A549 (cell line): Measurements from ENCODE around the gene PLCB1. TPM values are rescaled to one million over a fixed set of nuclear protein-coding genes. Genes with fewer than 3 reads are reported as not detected.

Experiments
- ATAC-seq, 2 experiments: fragments of 200-7000 bp in 1 of 2; fragments of >200 bp in 1 of 2; cut with Nextera tagmentation in 1 of 2; cut with Tn5 transposase in 1 of 2; 3 replicates each; pipeline versions ENCODE4 v1.8.0 to v1.9.1; 2018 to 2020; ENCODE audit warnings: mild to moderate bottlenecking in 1 of 2, moderate library complexity in 1 of 2
- CTCF ChIA-PET: fragments of 300-600 bp; sonication (Branson Sonifier 250); formaldehyde crosslinking; extraction: SDS; loops from one replicate; lab custom pipeline; 2021; ENCODE audit warnings: antibody characterized with exemption, inconsistent platforms; lab: Yijun Ruan, JAX
- POLR2A ChIA-PET: fragments of 350-600 bp; formaldehyde crosslinking; extraction: SDS; loops from one replicate; lab custom pipeline; 2021; ENCODE audit warnings: antibody characterized with exemption, inconsistent platforms; lab: Yijun Ruan, JAX
- DNase-seq, 2 experiments: peaks; one replicate each; pipeline versions ENCODE4 v3.0.0 to v3.0.0-alpha.2; 2011 to 2016; ENCODE audit warnings: low read depth in 1 of 2, low spot score in 1 of 2
- FAIRE-seq: peaks from 2 replicates; lab custom pipeline; 2011; peaks lifted over from hg19 to GRCh38; lab: Jason Lieb, UNC
- H3K27ac ChIP-seq, 2 experiments: fragments of >200 bp; sonication (Bioruptor Twin); formaldehyde crosslinking; 3 replicates each; pipeline ENCODE4 v1.5.1; 2016 to 2017
- H3K4me1 ChIP-seq: fragments of >200 bp; sonication (Bioruptor Twin); formaldehyde crosslinking; 3 replicates; pipeline ENCODE4 v1.6.1; 2016
- H3K4me2 ChIP-seq: fragments of >200 bp; sonication (Bioruptor Twin); formaldehyde crosslinking; 3 replicates; pipeline ENCODE4 v1.6.1; 2016
- H3K4me3 ChIP-seq: fragments of >200 bp; sonication (Bioruptor Twin); formaldehyde crosslinking; 3 replicates; pipeline ENCODE4 v1.5.1; 2016
- H3K9me3 ChIP-seq: fragments of >200 bp; sonication (Bioruptor Twin); formaldehyde crosslinking; 3 replicates; pipeline ENCODE4 v1.6.1; 2016
- ATOH8 ChIP-seq: fragments of 250-450 bp; sonication (Bioruptor Pico); IDR thresholded peaks from 2 replicates; pipeline ENCODE4 v1.5.0; 2020; ENCODE audit warnings: low read depth, mild to moderate bottlenecking, moderate library complexity
- CBX8 ChIP-seq: fragments of 200-600 bp; sonication (generic); IDR thresholded peaks from 2 replicates; pipeline ENCODE4 v1.6.1; 2016
- CHD4 ChIP-seq: fragments of 200-600 bp; sonication (generic); IDR thresholded peaks from 2 replicates; pipeline ENCODE4 v1.6.1; 2016; ENCODE audit warnings: antibody characterized with exemption, mild to moderate bottlenecking, borderline replicate concordance
- CTCF ChIP-seq: fragments of >200 bp; sonication (Bioruptor Twin); formaldehyde crosslinking; IDR thresholded peaks from 3 replicates; pipeline ENCODE4 v1.5.1; 2016
- EHMT2 ChIP-seq: fragments of 200-600 bp; sonication (generic); IDR thresholded peaks from 2 replicates; pipeline ENCODE4 v1.6.1; 2016; ENCODE audit warnings: antibody characterized with exemption, low read depth, mild to moderate bottlenecking, moderate library complexity
- EP300 ChIP-seq, 2 experiments: fragments of >200 bp; sonication (Bioruptor Twin); formaldehyde crosslinking; IDR thresholded peaks; 2 replicates in 1 of 2; 3 replicates in 1 of 2; pipeline ENCODE4 v1.6.1; 2016 to 2017
- GATA3 ChIP-seq: IDR thresholded peaks from 2 replicates; pipeline ENCODE4 v1.6.1; 2012; ENCODE audit warnings: borderline replicate concordance
- HEYL ChIP-seq: fragments of 250-450 bp; sonication (Bioruptor Pico); IDR thresholded peaks from 2 replicates; pipeline ENCODE4 v1.8.0; 2021; ENCODE audit warnings: mild to moderate bottlenecking, moderate library complexity
- HMGXB4 ChIP-seq: fragments of 250-450 bp; sonication (Bioruptor Pico); IDR thresholded peaks from 2 replicates; pipeline ENCODE4 v1.5.0; 2021; ENCODE audit warnings: mild to moderate bottlenecking, moderate library complexity, borderline replicate concordance
- HOXA7 ChIP-seq: fragments of 250-450 bp; sonication (Bioruptor Pico); IDR thresholded peaks from 2 replicates; pipeline ENCODE4 v1.5.0; 2020; ENCODE audit warnings: mild to moderate bottlenecking, moderate library complexity
- JUNB ChIP-seq: fragments of >200 bp; sonication (Bioruptor Twin); formaldehyde crosslinking; IDR thresholded peaks from 2 replicates; pipeline ENCODE4 v1.6.1; 2016
- KDM1A ChIP-seq: fragments of 200-600 bp; sonication (generic); IDR thresholded peaks from 2 replicates; pipeline ENCODE4 v1.6.1; 2016; ENCODE audit warnings: low read depth, mild to moderate bottlenecking
- MAZ ChIP-seq: fragments of 150-350 bp; IDR thresholded peaks from 2 replicates; pipeline ENCODE4 v1.6.1; 2014; ENCODE audit warnings: antibody characterized with exemption, low read depth, low read length, borderline replicate concordance
- MYC ChIP-seq: IDR thresholded peaks from 2 replicates; pipeline ENCODE4 v1.6.1; 2012; ENCODE audit warnings: mild to moderate bottlenecking, inconsistent platforms, low read length, improper control_type of control experiment, borderline replicate concordance
- NPAS2 ChIP-seq: fragments of 250-450 bp; sonication (Bioruptor Pico); IDR thresholded peaks from 2 replicates; pipeline ENCODE4 v1.8.0; 2022; ENCODE audit warnings: mild to moderate bottlenecking, moderate library complexity, borderline replicate concordance
- POLR2AphosphoS2 ChIP-seq: conservative IDR thresholded peaks from 2 replicates; pipeline ENCODE4 v1.6.1; 2012; ENCODE audit warnings: low read length, improper control_type of control experiment, inconsistent platforms
- SMC3 ChIP-seq: fragments of >200 bp; sonication (Bioruptor Twin); formaldehyde crosslinking; IDR thresholded peaks from 3 replicates; pipeline ENCODE4 v1.6.1; 2018; ENCODE audit warnings: inconsistent platforms
- SREBF2 ChIP-seq: fragments of 450-650 bp; IDR thresholded peaks from 2 replicates; pipeline ENCODE4 v1.6.1; 2014; ENCODE audit warnings: mild to moderate bottlenecking, moderate library complexity
- TFCP2L1 ChIP-seq: fragments of 250-450 bp; sonication (Bioruptor Pico); IDR thresholded peaks from 2 replicates; pipeline ENCODE4 v1.5.0; 2021; ENCODE audit warnings: mild to moderate bottlenecking
- ZNF302 ChIP-seq: fragments of 250-450 bp; sonication (Bioruptor Pico); IDR thresholded peaks from 2 replicates; pipeline ENCODE4 v1.9.0; 2021; ENCODE audit warnings: inconsistent platforms, mild to moderate bottlenecking, moderate library complexity
- ZSCAN20 ChIP-seq: fragments of 250-450 bp; sonication (Bioruptor Pico); IDR thresholded peaks from 2 replicates; pipeline ENCODE4 v1.8.0; 2022; ENCODE audit warnings: mild to moderate bottlenecking, moderate library complexity
- WGBS: methylation state at CpG from one replicate; pipeline ENCODE4 v1.1.6; 2017; ENCODE audit errors: missing lambda C conversion rate; 5-methylcytosine and 5-hydroxymethylcytosine counted together
- polyA plus RNA-seq, 4 experiments: library from polyadenylated mRNA; depleted of rRNA in 3 of 4; stranded (reverse); fragments of >200 nt; fragmentation: RNase III in 1 of 4; extraction: RNeasy Plus Mini Kit Qiagen cat#74134 plus additional on column Dnase treatment in 1 of 4; gene quantifications; 2 replicates in 3 of 4; 3 replicates in 1 of 4; pipeline ENCODE4 v1.2.3, GENCODE V29; 2011 to 2017

Gene PLCB1
- polyA plus RNA-seq, 2 of the 4 experiments (the other 2 are of a cell fraction): 0.97 to 6.3 TPM

- ChIA-PET POLR2A (no interaction called here), CTCF (no interaction called here)
- DNase-seq (no peak), ATAC-seq (no peak), FAIRE-seq (no peak)
- Histone ChIP-seq H3K4me1 (no peaks in the 10 kb centered on the region), H3K9me3 (no peaks in the 10 kb centered on the region), H3K27ac (no peak overlapping the region), H3K4me3 (no peak overlapping the region), H3K4me2 (no peak overlapping the region)
- WGBS: 8% methylated on average over 3 of the region's 3 CpGs
- no peak for TF ChIP-seq POLR2AphosphoS2
- no peak for TF ChIP-seq CHD4
- TF ChIP-seq ATOH8 (CRISPR knock-in tag): no peak
- TF ChIP-seq MYC: no peak
- no peak for TF ChIP-seq NPAS2
- no peak for TF ChIP-seq SREBF2
- no peak for TF ChIP-seq GATA3
- TF ChIP-seq HMGXB4 (CRISPR knock-in tag): no peak
Measured at GRCh38 chr20:8532169-8532568, 400.1 kb downstream of the PLCB1 start.

- TF ChIP-seq JUNB (no peak), EP300 (IDR thresholded peaks at IDR 0.05) (no peak), CBX8 (no peak), SMC3 (no peak), ZNF302 (CRISPR knock-in tag) (no peak), HOXA7 (CRISPR knock-in tag) (no peak), EHMT2 (no peak), TFCP2L1 (CRISPR knock-in tag) (no peak), POLR2AphosphoS2 (no peak), KDM1A (no peak), ZSCAN20 (CRISPR knock-in tag) (no peak), HEYL (CRISPR knock-in tag) (no peak), MAZ (no peak), CTCF (no peak)
- ATAC-seq: no peak
- CTCF ChIA-PET: interaction anchor here (0.6 to 1.0 kb wide), 5 partner anchors 19 to 235 kb away, joined by 3 read pairs; no protein-coding TSS in a partner anchor
Measured at GRCh38 chr20:8534368-8535160, 402.5 kb downstream of the PLCB1 start.

More at GRCh38 chr20:8534368-8535160, 402.5 kb downstream of the PLCB1 start:
- DNase-seq (no peak), FAIRE-seq (no peak)
- Histone ChIP-seq H3K4me3 (no peak overlapping the region), H3K4me1 (no peaks in the 10 kb centered on the region), H3K27ac (no peak overlapping the region), H3K4me2 (no peak overlapping the region), H3K9me3 (no peaks in the 10 kb centered on the region)
- POLR2A ChIA-PET: interaction anchor here (0.7 kb wide), 1 partner anchor 180 kb away, joined by 5 read pairs; no protein-coding TSS in a partner anchor
- WGBS: 14% methylated on average over 5 of the region's 5 CpGs
